SH-SY5Y (cell line): ENCODE data around the gene GET3.

ENCODE experiments used
- GATA2 ChIP-seq: IDR thresholded peaks from 2 replicates; pipeline ENCODE4 v1.6.1; 2011; ENCODE audit warnings: mild to moderate bottlenecking, low read depth, low read length
- GATA3 ChIP-seq: IDR thresholded peaks from 2 replicates; pipeline ENCODE4 v1.6.1; 2011; ENCODE audit warnings: low read depth, mild to moderate bottlenecking, low read length, moderate library complexity

- TF ChIP-seq GATA3 = no peak
- no peak for TF ChIP-seq GATA2
These were observed 11.2 kb downstream of the GET3 start for GRCh38 chr19:12748489-12748888.
